ENCODE measurements around the gene NUB1.
"Not testable (repeated sequence)": the region's sequence is repeated elsewhere in the genome, so short reads cannot be mapped to it uniquely, and the experiment has no call there.

The NUB1 gene

GRCh38 chr7:151341357-151342101 lies at the start of gene NUB1:
NUB1 (plus strand) TSS chr7:151341812; CDS start chr7:151345350, 3,538 bp downstream.
- DNase-seq = peak; percentile 95

- no peak for DNase-seq
Measured at GRCh38 chr7:151292850-151293249, 48.8 kb upstream of the NUB1 start.

DNA sequence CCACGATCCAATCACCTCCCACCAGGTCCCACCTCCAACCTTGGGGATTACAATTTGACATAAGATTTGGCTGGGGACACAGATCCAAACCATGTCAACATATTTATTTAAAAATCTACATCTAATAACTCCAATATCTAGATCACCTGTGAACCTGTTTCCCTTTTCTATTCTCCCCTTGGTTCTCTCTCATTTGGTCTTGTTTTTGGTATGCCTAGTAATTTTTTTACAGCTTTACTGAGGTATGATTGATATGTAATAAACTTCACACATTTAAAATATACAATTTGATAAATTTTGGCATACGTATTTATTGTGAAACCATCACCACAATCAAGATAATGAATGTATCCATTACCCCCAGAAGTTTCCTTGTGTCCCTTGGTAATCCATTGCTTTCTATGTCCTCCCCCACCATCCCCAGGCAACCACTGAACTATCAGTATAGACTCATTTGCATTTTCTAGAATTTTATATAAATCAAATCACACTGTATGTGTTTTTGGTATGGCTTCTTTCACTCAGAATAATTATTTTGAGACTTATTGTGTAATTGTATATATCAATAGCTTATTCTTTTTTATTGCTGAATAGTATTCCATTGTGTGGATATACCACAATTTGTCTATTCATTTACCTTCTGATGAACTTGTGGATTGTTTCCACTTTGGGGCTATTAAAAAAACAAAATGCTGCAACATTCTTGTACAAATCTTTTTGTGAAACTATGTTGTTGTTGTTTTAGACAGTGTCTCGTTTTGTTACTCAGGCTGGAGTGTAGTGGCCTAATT lies 45.2 kb upstream of the NUB1 start:
- DNase-seq = no peak

DNA sequence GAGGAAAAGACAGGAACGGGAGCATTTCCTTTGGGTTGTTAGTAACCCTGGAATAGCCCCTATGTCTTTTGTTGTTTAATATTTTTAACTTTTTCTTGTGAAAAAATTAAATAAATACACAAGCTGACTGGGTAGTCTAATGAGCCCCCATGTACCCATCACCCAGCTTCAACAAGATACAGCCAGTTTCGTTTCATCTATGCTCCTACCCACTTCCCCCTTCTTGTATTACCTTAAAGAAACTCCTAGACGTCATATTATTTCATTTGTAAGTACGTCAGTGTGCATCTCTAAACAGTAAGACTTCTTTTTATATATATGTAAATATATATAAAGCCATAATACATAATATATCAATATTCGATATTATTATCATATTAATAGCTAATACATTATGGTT lies 42.8 kb upstream of the NUB1 start:
- no peak for DNase-seq

DNA sequence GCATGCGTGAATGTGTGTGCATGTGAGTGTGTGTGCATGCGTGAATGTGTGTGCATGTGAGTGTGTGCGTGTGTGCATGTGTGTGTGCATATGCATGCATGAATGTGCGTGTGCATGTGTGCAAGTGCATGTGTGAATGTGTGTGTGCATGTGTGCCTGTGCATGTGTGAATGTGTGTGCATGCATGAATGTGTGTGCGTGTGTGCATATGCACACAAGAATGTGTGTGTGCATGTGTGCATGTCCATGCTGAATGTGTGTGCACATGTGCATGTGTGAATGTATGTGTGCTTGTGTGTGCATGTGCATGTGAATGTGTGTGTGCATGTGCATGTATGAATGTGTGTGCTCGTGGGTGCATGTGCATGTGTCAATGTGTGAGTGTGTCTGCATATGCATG lies 42.1 kb upstream of the NUB1 start:
- DNase-seq = no peak

GRCh38 chr7:151299940-151300645 lies 41.5 kb upstream of the NUB1 start:
- DNase-seq = no peak

DNA sequence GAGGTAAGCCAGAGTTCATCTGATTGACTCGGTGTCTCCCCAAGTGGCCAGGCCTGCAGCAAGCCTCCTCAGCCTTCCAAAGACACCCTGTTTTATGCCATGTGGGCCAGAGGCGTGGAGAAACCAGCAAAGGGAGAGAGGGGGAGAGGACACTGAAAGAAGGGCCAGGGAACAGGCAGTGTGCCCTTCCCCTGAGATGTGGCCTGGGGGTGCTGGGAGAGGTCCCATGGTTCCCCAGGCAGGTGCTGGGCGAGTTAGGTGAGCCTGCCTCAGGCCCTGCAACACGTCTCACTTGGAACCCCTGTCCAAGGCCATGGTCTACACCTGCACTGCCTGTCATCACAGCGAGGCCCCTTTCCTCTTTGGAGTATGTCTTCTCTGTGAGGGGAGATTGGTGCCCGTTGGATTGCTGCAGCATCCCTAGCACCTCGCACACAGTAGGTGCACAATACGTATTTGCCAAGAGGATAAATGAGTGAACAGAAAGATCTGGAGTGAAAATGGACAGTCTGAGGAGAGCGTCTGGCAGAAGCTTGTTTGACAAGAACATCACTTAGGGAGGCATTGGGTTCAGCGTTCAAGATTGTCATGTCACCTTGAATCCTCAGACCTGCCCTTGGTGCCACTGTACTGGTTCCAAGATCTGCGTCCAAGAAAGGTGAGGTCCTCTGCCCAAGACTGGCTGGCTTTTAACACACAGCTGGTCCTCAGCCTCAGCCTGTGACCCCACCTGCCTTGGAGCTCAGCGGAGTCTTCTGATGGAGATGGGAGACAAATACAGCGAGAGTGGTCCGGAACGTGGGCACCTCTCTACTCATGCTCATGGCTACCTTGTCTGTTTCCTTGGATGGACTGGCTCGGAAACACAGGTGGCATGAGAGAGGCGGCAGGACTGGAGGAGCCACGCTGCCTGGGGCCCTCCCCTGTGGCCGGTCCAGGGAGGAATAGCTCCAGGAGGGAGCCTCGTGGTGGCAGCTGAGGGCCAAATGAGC lies 39.8 kb upstream of the NUB1 start:
- no peak for DNase-seq

- DNase-seq = not testable (repeated sequence)
Measured at GRCh38 chr7:151304251-151304650, 37.4 kb upstream of the NUB1 start.

DNA sequence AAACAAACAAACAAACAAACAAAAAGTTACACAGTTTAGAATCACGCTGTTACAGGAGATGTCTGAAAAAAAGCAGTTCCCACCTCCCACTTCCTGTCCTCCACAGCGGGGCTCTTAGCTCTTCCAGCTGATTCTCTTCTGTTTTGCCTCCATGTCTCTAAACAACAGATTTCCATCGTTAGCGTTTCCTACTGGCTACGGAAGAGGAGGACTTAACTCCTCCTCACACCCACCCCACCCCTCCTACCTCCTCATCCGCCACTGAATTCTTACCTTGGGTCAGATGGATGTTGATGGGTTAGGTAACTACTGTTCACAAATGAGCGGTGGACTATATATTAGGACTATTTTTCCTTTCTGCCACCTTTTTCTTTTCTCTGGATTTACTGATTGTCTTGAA lies 36.8 kb upstream of the NUB1 start:
- DNase-seq = no peak

- no peak for DNase-seq
Measured at GRCh38 chr7:151306374-151306773, 35.2 kb upstream of the NUB1 start.

GRCh38 chr7:151306860-151307259 lies 34.8 kb upstream of the NUB1 start:
- no peak for DNase-seq

- no peak for DNase-seq
Measured at GRCh38 chr7:151307536-151307935, 34.1 kb upstream of the NUB1 start.

DNA sequence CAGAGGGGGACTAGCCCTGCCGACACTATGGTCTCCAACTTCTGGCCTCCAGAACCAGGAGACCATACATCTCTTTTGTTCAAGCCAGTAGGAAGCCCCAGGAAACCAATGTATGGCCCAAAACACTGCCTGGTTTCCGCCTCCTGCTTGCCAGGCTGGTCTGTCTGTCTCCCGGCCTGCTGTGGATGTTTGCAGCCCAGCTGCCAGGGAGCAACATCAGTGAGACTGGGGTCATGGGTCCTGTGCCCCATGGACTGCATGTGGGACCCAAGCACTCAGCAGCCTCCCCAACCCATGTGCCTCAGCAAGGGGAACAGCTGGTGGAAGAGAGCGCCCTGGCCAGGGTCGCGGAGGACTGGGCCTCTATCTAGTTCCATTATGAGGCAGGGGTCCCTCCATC lies 33.4 kb upstream of the NUB1 start:
- no peak for DNase-seq

GRCh38 chr7:151308791-151309190 lies 32.8 kb upstream of the NUB1 start:
- no peak for DNase-seq

- no peak for DNase-seq
Measured at GRCh38 chr7:151309311-151309710, 32.3 kb upstream of the NUB1 start.

DNA sequence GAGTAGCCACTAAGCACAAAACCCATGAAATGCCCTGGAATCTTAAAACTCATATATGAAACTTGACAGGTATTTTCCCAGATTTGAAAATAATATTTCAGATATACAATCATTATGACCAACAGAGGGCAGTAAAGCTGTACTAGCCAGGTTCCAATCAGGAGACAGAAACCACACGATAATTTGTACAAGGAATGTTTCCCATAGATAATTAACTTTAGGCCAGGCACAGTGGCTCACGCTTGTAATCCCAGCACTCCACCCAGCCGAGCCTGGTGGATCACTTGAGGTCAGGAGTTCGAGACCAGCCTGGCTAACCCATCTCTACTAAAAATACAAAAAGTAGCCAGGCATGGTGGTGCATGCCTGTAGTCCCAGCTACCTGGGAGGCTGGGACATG lies 31.0 kb upstream of the NUB1 start:
- no peak for DNase-seq

DNA sequence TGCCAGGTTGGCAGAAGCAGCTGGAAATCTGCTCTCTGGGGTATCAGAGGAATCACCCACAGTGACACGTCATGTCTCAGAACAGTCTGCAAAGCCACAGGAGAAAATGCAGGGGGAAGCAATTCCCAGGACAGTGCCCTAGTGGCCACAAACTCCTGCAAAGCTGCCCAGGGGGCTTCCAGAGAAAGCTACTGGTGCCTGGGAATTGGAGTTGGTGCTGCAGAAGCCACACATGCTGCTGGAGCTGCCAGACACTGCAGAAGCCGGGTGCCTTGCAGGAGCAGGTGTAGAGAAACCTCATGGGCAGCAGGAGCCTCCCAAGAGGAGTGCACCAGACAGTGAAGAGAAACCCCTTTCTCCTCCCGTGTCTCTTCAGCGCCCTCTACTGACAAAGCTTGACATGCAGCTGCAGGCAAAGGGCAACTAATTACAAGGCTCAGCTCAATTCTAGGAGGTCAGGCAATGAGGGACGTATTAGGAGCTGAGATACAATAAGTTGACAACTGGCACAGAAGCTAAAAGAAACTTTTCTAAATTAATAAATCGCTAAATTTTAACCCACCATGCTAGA lies 30.2 kb upstream of the NUB1 start:
- no peak for DNase-seq

- no peak for DNase-seq
Measured at GRCh38 chr7:151312356-151312755, 29.3 kb upstream of the NUB1 start.

- no peak for DNase-seq
Measured at GRCh38 chr7:151312831-151313809, 28.5 kb upstream of the NUB1 start.

GRCh38 chr7:151313857-151314256 lies 27.8 kb upstream of the NUB1 start:
- no peak for DNase-seq

DNA sequence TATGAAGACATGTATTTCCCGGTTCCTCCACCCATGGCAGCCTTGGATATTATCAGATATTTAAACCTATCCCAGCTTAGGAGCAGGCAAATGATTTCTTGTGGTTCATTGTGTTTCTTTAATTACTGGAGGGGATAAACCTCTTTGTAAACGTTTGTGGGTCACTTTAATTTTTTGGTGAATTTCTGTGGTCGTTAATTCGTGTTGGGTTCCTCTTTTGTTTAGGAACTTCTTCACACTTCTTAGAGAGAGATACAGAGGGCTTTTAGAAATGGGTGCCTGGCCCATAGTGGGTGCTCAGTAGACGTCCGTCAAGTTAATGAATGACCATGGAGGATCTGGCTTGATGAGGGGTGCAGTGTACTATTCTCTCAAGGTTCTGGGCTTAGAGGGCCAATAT lies 27.2 kb upstream of the NUB1 start:
- no peak for DNase-seq
